DOHH2 (cell line): ENCODE results near the gene ERO1B.
"Not testable (repeated sequence)": the region's sequence is repeated elsewhere in the genome, so short reads cannot be mapped to it uniquely, and the experiment has no call there.

Source experiments
- H3F3A ChIP-seq: fragments of 200-600 bp; sonication (generic), shearing (Covaris generic); 2 replicates; pipeline ENCODE4 v1.6.0; 2016; ENCODE audit warnings: antibody characterized with exemption, mild to moderate bottlenecking; ENCODE audit not compliant: control insufficient read depth, insufficient read depth
- H3K27ac ChIP-seq: fragments of 200-600 bp; sonication (generic); 2 replicates; pipeline ENCODE4 v1.5.1; 2014; ENCODE audit warnings: low read depth, mild to moderate bottlenecking, low read length, moderate library complexity
- H3K27me3 ChIP-seq: fragments of 200-600 bp; sonication (generic); 2 replicates; pipeline ENCODE4 v1.6.1; 2014; ENCODE audit warnings: mild to moderate bottlenecking, low read length, mixed read lengths; ENCODE audit not compliant: control insufficient read depth
- H3K36me3 ChIP-seq: fragments of 200-600 bp; sonication (generic); 2 replicates; pipeline ENCODE4 v1.6.1; 2014; ENCODE audit warnings: mild to moderate bottlenecking, low read length, moderate library complexity, mixed read lengths; ENCODE audit not compliant: control insufficient read depth
- H3K4me1 ChIP-seq: fragments of 200-600 bp; sonication (generic); 2 replicates; pipeline ENCODE4 v1.6.1; 2014; ENCODE audit warnings: mild to moderate bottlenecking, low read length, mixed read lengths; ENCODE audit not compliant: control insufficient read depth
- H3K4me2 ChIP-seq: fragments of 200-600 bp; sonication (generic); 2 replicates; pipeline ENCODE4 v1.6.0; 2014; ENCODE audit warnings: mild to moderate bottlenecking, low read length, moderate library complexity
- H3K4me3 ChIP-seq: fragments of 200-600 bp; sonication (generic); 2 replicates; pipeline ENCODE4 v1.5.1; 2014; ENCODE audit warnings: mild to moderate bottlenecking, low read length, mixed read lengths
- H3K79me2 ChIP-seq: fragments of 200-600 bp; sonication (generic); 2 replicates; pipeline ENCODE4 v1.6.1; 2014; ENCODE audit warnings: mild to moderate bottlenecking, low read length, mixed read lengths; ENCODE audit not compliant: control insufficient read depth
- H3K9me2 ChIP-seq: fragments of 200-600 bp; sonication (generic); replicated peaks from 2 replicates; pipeline ENCODE4 v1.6.1; 2014; ENCODE audit warnings: mild to moderate bottlenecking, low read length, mixed read lengths; ENCODE audit not compliant: control insufficient read depth
- H3K9me3 ChIP-seq: fragments of 200-600 bp; sonication (generic); 2 replicates; pipeline ENCODE4 v1.6.1; 2014; ENCODE audit warnings: antibody characterized with exemption, low read length, mixed read lengths; ENCODE audit not compliant: control insufficient read depth, insufficient read depth
- H4K20me1 ChIP-seq: fragments of 200-600 bp; sonication (generic); 2 replicates; pipeline ENCODE4 v1.6.0; 2014; ENCODE audit warnings: low read depth, mild to moderate bottlenecking, antibody characterized with exemption, low read length, moderate library complexity; ENCODE audit not compliant: control insufficient read depth, insufficient read depth
- CTCF ChIP-seq: fragments of 200-600 bp; sonication (generic); IDR thresholded peaks from one replicate; pipeline ENCODE4 v1.5.1; 2014; ENCODE audit warnings: antibody characterized with exemption, mild to moderate bottlenecking, low read depth, low read length; ENCODE audit not compliant: poor library complexity, severe bottlenecking
- EZH2phosphoT487 ChIP-seq: fragments of 200-600 bp; sonication (generic); IDR thresholded peaks from 2 replicates; pipeline ENCODE4 v1.6.1; 2017; ENCODE audit warnings: borderline replicate concordance, mild to moderate bottlenecking, antibody characterized with exemption, low read length, moderate library complexity, mixed read lengths

The ERO1B gene

GRCh38 chr1:236315518-236315917 is 33.8 kb upstream of the ERO1B start:
- Histone ChIP-seq H3K4me3 (no peak overlapping the region), H3K27ac (no peak overlapping the region), H3K27me3 (no peaks in the 10 kb centered on the region), H3K9me2 (no peaks in the 10 kb centered on the region), H3K9me3 (no peaks in the 10 kb centered on the region), H3K4me2 (no peak overlapping the region), H3K36me3 (no peaks in the 10 kb centered on the region), H3F3A (no peaks in the 10 kb centered on the region), H3K79me2 (no peaks in the 10 kb centered on the region), H4K20me1 (no peaks in the 10 kb centered on the region), H3K4me1 (peaks cover 5% of the 10 kb centered on the region)
- TF ChIP-seq EZH2phosphoT487 (no peak), CTCF (no peak)

- no peak for TF ChIP-seq EZH2phosphoT487
- TF ChIP-seq CTCF: no peak
- Histone ChIP-seq H3K9me2 (no peaks in the 10 kb centered on the region), H3K27me3 (no peaks in the 10 kb centered on the region), H3K9me3 (no peaks in the 10 kb centered on the region), H4K20me1 (no peaks in the 10 kb centered on the region), H3K79me2 (no peaks in the 10 kb centered on the region), H3K27ac (no peak overlapping the region), H3K4me1 (peaks cover 5% of the 10 kb centered on the region), H3K36me3 (no peaks in the 10 kb centered on the region), H3K4me2 (no peak overlapping the region), H3K4me3 (no peak overlapping the region), H3F3A (no peaks in the 10 kb centered on the region)
These were observed 33.3 kb upstream of the ERO1B start for GRCh38 chr1:236315092-236315491.

- not testable (repeated sequence) for H3K4me3 ChIP-seq, H4K20me1 ChIP-seq, H3K36me3 ChIP-seq
These were observed 32.3 kb upstream of the ERO1B start for GRCh38 chr1:236314050-236314449.

GRCh38 chr1:236313427-236313826 is 31.7 kb upstream of the ERO1B start:
- no peak overlapping the region for H3K4me2 ChIP-seq
- no peaks in the 10 kb centered on the region for H3K79me2 ChIP-seq
- no peaks in the 10 kb centered on the region for H4K20me1 ChIP-seq
- H3F3A ChIP-seq: no peaks in the 10 kb centered on the region
- TF ChIP-seq EZH2phosphoT487 (no peak), CTCF (no peak)
- H3K27me3 ChIP-seq: no peaks in the 10 kb centered on the region
- peaks cover 5% of the 10 kb centered on the region for H3K4me1 ChIP-seq
- H3K9me3 ChIP-seq: no peaks in the 10 kb centered on the region
- no peaks in the 10 kb centered on the region for H3K36me3 ChIP-seq
- no peak overlapping the region for H3K4me3 ChIP-seq
- no peaks in the 10 kb centered on the region for H3K9me2 ChIP-seq
- no peak overlapping the region for H3K27ac ChIP-seq

More at GRCh38 chr1:236314050-236314449, 32.3 kb upstream of the ERO1B start:
- H3K4me1 ChIP-seq, H3K27me3 ChIP-seq, H3K4me2 ChIP-seq, H3K79me2 ChIP-seq, H3K9me3 ChIP-seq, H3F3A ChIP-seq, H3K9me2 ChIP-seq, H3K27ac ChIP-seq: not testable (repeated sequence)
